Activated CD8-positive, alpha-beta memory T cell treated with anti-CD3 and anti-CD28 coated beads, Interleukin-2, amount 50 U/mL, for 1 hour (primary cell): ENCODE data around the gene P2RY4.
"Not testable (repeated sequence)": the region's sequence is repeated elsewhere in the genome, so short reads cannot be mapped to it uniquely, and the experiment has no call there.

ENCODE experiments used
- DNase-seq: peaks from one replicate; pipeline ENCODE4 v3.0.0-alpha.2; 2020; ENCODE audit errors: extremely low read depth

Gene P2RY4

GRCh38 chrX:70260104-70260503 is at the start of gene P2RY4:
Gene P2RY4 (minus strand): TSS chrX:70260204. CDS start chrX:70259624, 580 bp downstream.
- no peak for DNase-seq

- DNase-seq = no peak
Observed at GRCh38 chrX:70301716-70302115, 41.7 kb upstream of the P2RY4 start.

GRCh38 chrX:70293621-70294020 is 33.6 kb upstream of the P2RY4 start:
- no peak for DNase-seq

GRCh38 chrX:70292788-70293187 is 32.8 kb upstream of the P2RY4 start:
- no peak for DNase-seq

GRCh38 chrX:70289793-70290770 is 30.1 kb upstream of the P2RY4 start, which contains the start of the genes KIF4A and PDZD11:
Gene KIF4A (plus strand): TSS chrX:70290104. CDS start chrX:70290459, 355 bp downstream.
Gene PDZD11 (minus strand): TSS chrX:70289927. CDS start chrX:70289341, 586 bp downstream.
- peak; percentile 16 for DNase-seq

GRCh38 chrX:70289168-70289792 is 29.3 kb upstream of the P2RY4 start:
- no peak for DNase-seq

GRCh38 chrX:70281951-70282350 is 21.9 kb upstream of the P2RY4 start, which contains the start of gene RAB41:
Gene RAB41 (plus strand): TSS chrX:70282172. CDS start chrX:70282218, 46 bp downstream.
- no peak for DNase-seq

- no peak for DNase-seq
Observed at GRCh38 chrX:70280573-70280972, 20.6 kb upstream of the P2RY4 start.

GRCh38 chrX:70279081-70279480 is 19.1 kb upstream of the P2RY4 start:
- DNase-seq = no peak

- not testable (repeated sequence) for DNase-seq
Observed at GRCh38 chrX:70274029-70274428, 14.0 kb upstream of the P2RY4 start.

GRCh38 chrX:70268034-70268433 is 8.0 kb upstream of the P2RY4 start, which contains the start of gene ARR3:
Gene ARR3 (plus strand): TSS chrX:70268334. CDS start chrX:70269386, 1,052 bp downstream.
- no peak for DNase-seq

GRCh38 chrX:70264784-70265183 is 4.8 kb upstream of the P2RY4 start:
- no peak for DNase-seq

- DNase-seq = no peak
Observed at GRCh38 chrX:70262952-70263567, 3.1 kb upstream of the P2RY4 start.

- no peak for DNase-seq
Observed at GRCh38 chrX:70257423-70258288, 2.3 kb downstream of the P2RY4 start.

- no peak for DNase-seq
Observed at GRCh38 chrX:70255452-70255851, 4.6 kb downstream of the P2RY4 start.

- no peak for DNase-seq
Observed at GRCh38 chrX:70254909-70255308, 5.1 kb downstream of the P2RY4 start.

GRCh38 chrX:70254063-70254400 is 6.0 kb downstream of the P2RY4 start:
- DNase-seq = no peak

GRCh38 chrX:70253377-70254062 is 6.5 kb downstream of the P2RY4 start:
- no peak for DNase-seq

- DNase-seq = no peak
Observed at GRCh38 chrX:70252491-70252890, 7.5 kb downstream of the P2RY4 start.

GRCh38 chrX:70247252-70247651 is 12.8 kb downstream of the P2RY4 start:
- DNase-seq = no peak

GRCh38 chrX:70244881-70245280 is 15.1 kb downstream of the P2RY4 start:
- no peak for DNase-seq
